ENCODE data around the gene BRIP1.
"Not testable (repeated sequence)": the region's sequence is repeated elsewhere in the genome, so short reads cannot be mapped to it uniquely, and the experiment has no call there.

The BRIP1 gene

GRCh38 chr17:61826866-61827265, 36.5 kb downstream of the BRIP1 start:
- not testable (repeated sequence) for DNase-seq

- DNase-seq = not testable (repeated sequence)
Observed at GRCh38 chr17:61826198-61826597, 37.1 kb downstream of the BRIP1 start.

- no peak for DNase-seq
Observed at GRCh38 chr17:61825448-61826137, 37.7 kb downstream of the BRIP1 start.

GRCh38 chr17:61822326-61823285, 40.7 kb downstream of the BRIP1 start:
- no peak for DNase-seq

GRCh38 chr17:61821655-61822054, 41.7 kb downstream of the BRIP1 start:
- DNase-seq = no peak

GRCh38 chr17:61819265-61819664, 44.1 kb downstream of the BRIP1 start:
- not testable (repeated sequence) for DNase-seq

GRCh38 chr17:61818225-61818624, 45.1 kb downstream of the BRIP1 start:
- no peak for DNase-seq

- DNase-seq = no peak
Observed at GRCh38 chr17:61817452-61817851, 45.9 kb downstream of the BRIP1 start.

GRCh38 chr17:61816538-61816937, 46.8 kb downstream of the BRIP1 start:
- DNase-seq = no peak

GRCh38 chr17:61815863-61816503, 47.3 kb downstream of the BRIP1 start:
- DNase-seq = no peak

GRCh38 chr17:61814485-61814884, 48.8 kb downstream of the BRIP1 start:
- DNase-seq = no peak

- no peak for DNase-seq
Observed at GRCh38 chr17:61813211-61813610, 50.1 kb downstream of the BRIP1 start.

GRCh38 chr17:61812747-61813146, 50.6 kb downstream of the BRIP1 start:
- DNase-seq = no peak

GRCh38 chr17:61809816-61810392, 53.4 kb downstream of the BRIP1 start:
- DNase-seq = no peak

- no peak for DNase-seq
Observed at GRCh38 chr17:61808442-61808841, 54.9 kb downstream of the BRIP1 start.

- DNase-seq = no peak
Observed at GRCh38 chr17:61806936-61807335, 56.4 kb downstream of the BRIP1 start.

GRCh38 chr17:61806081-61806828, 57.1 kb downstream of the BRIP1 start:
- DNase-seq = no peak

- no peak for DNase-seq
Observed at GRCh38 chr17:61805399-61805798, 57.9 kb downstream of the BRIP1 start.

GRCh38 chr17:61803796-61804195, 59.5 kb downstream of the BRIP1 start:
- DNase-seq = no peak

- DNase-seq = no peak
Observed at GRCh38 chr17:61803216-61803615, 60.1 kb downstream of the BRIP1 start.

- DNase-seq = no peak
Observed at GRCh38 chr17:61799812-61800484, 63.4 kb downstream of the BRIP1 start.

- no peak for DNase-seq
Observed at GRCh38 chr17:61797283-61797682, 66.0 kb downstream of the BRIP1 start.
